ENCODE data around the gene RNF182. TPM values are rescaled to one million over a fixed set of nuclear protein-coding genes. Genes with fewer than 3 reads are reported as not detected.

RNF182 gene
- polyA plus RNA-seq, 2 of the 4 experiments (the other 2 are of a cell fraction) = 2.5 to 4.9 TPM

GRCh38 chr6:13947611-13948178 is 22.9 kb downstream of the RNF182 start:
- no peak for DNase-seq (ENCODE audit: low read depth in 1 of 2, low spot score in 1 of 2)
- Histone ChIP-seq H3K27ac (no peak overlapping the region), H3K9me3 (no peaks in the 10 kb centered on the region), H3K4me2 (no peak overlapping the region), H3K4me1 (peaks cover 3% of the 10 kb centered on the region), H3K4me3 (no peak overlapping the region)
- POLR2A ChIA-PET = no interaction called here
- no peak for FAIRE-seq
- TF ChIP-seq HOXB13 (CRISPR knock-in tag; IDR thresholded peaks at IDR 0.05; ENCODE audit: low read depth) (no peak), CTCF (IDR thresholded peaks at IDR 0.05) (no peak), HEYL (CRISPR knock-in tag; IDR thresholded peaks at IDR 0.05) (no peak), HDAC2 (IDR thresholded peaks at IDR 0.05) (no peak), ELK1 (IDR thresholded peaks at IDR 0.05; ENCODE audit: low read depth, low read length) (no peak), RCOR1 (IDR thresholded peaks at IDR 0.05; ENCODE audit: low read depth, low read length) (no peak), PBX3 (IDR thresholded peaks at IDR 0.05) (no peak), CHD4 (IDR thresholded peaks at IDR 0.05; ENCODE audit: borderline replicate concordance) (no peak), RNF2 (IDR thresholded peaks at IDR 0.05; ENCODE audit: borderline replicate concordance, low read depth) (no peak), CBX8 (IDR thresholded peaks at IDR 0.05) (no peak)
- ATAC-seq = no peak
- CTCF ChIA-PET = no interaction called here

- 73% methylated on average over 7 of the region's 7 CpGs for WGBS (ENCODE audit: missing lambda C conversion rate)
- DNase-seq (ENCODE audit: low read depth in 1 of 2, low spot score in 1 of 2) (no peak), ATAC-seq (no peak), FAIRE-seq (no peak)
- TF ChIP-seq REST (IDR thresholded peaks at IDR 0.05) (no peak), BCL3 (IDR thresholded peaks at IDR 0.05) (no peak), NR3C1 (IDR thresholded peaks at IDR 0.05) (no peak), HMGXB4 (CRISPR knock-in tag; IDR thresholded peaks at IDR 0.05; ENCODE audit: borderline replicate concordance) (no peak), ZFP36 (IDR thresholded peaks at IDR 0.05; ENCODE audit: borderline replicate concordance, partially characterized antibody) (no peak), ZNF302 (CRISPR knock-in tag; IDR thresholded peaks at IDR 0.05) (no peak), USF2 (IDR thresholded peaks at IDR 0.05) (no peak), ESRRA (IDR thresholded peaks at IDR 0.05; ENCODE audit: borderline replicate concordance, low read length) (no peak), RFX5 (IDR thresholded peaks at IDR 0.05) (no peak), EP300 (IDR thresholded peaks at IDR 0.05) (no peak), PBX3 (IDR thresholded peaks at IDR 0.05) (no peak), TP53 (CRISPR knock-in tag; IDR thresholded peaks at IDR 0.05) (no peak), EHF (CRISPR knock-in tag; IDR thresholded peaks at IDR 0.05) (no peak), E2F6 (IDR thresholded peaks at IDR 0.05; ENCODE audit: borderline replicate concordance, low read depth) (no peak)
- ChIA-PET CTCF (no interaction called here), POLR2A (no interaction called here)
- Histone ChIP-seq H3K4me2 (peak overlapping the region; percentile 62; the same call in 2 of the 3 replicates), H3K4me3 (no peak overlapping the region), H3K4me1 (peaks cover 11% of the 10 kb centered on the region), H3K27ac (peak overlapping the region in 1 of 2 experiments; percentile 44; a peak in 2 of 6 replicates), H3K9me3 (no peaks in the 10 kb centered on the region)
Observed at GRCh38 chr6:13952101-13952500, 27.3 kb downstream of the RNF182 start.

All from A549 (cell line).